ENCODE measurements around the gene UBQLN3.

- TF ChIP-seq CTCF (IDR thresholded peaks at IDR 0.05) = no peak
- TF ChIP-seq POLR2A (IDR thresholded peaks at IDR 0.05) = no peak
- no peak for TF ChIP-seq POLR2AphosphoS5 (IDR thresholded peaks at IDR 0.05)
Observed at GRCh38 chr11:5488385-5488784, 21.4 kb downstream of the UBQLN3 start, which contains the start of gene OR52D1.

Data from prostate gland (tissue), 2 donors.